Measurements from ENCODE around the gene BAIAP3. TPM values are rescaled to one million over a fixed set of nuclear protein-coding genes. Genes with fewer than 3 reads are reported as not detected.

BAIAP3 gene
- total RNA-seq, 1 experiment from 2014 or later, result 6.8 TPM

DNA sequence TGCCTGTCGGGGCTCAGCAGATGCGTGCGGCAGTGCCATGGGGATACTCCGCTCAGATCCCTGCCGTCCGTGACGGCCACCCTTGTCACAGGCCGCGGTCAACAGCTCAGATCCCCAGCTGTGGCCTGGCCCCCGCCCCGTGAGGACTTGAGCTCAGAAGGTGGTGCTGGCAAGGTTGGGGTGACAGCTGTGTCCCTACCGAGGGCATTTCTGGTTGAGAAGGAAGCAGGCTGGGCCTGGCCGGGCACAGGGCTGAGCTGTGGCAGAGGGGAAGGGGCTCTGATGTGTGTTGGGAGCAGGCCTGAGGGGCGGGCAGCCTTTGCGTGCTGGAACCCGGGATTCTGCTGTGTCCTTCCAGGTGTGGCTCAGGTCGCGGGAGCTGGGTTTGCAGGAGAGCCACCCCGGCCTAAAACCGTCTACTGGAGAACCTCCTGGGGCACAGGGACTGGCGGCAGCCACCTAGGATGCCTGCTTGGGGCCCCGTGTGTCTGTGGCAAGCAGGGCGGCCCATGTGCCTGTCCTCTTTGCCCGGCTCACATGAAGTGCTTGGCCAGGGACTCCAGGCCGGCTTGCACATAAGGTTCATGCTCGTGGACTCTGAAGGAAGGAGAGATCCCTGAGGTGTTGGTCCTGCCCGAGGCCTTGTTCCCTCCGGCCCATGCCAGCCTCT is 18.9 kb upstream of the BAIAP3 start:
- no peaks in the 10 kb centered on the region for H3K27me3 ChIP-seq (ENCODE audit: insufficient read depth, low read length)
- H2BK120ac ChIP-seq (ENCODE audit: low read depth, low read length, poor library complexity, severe bottlenecking), result no peak overlapping the region
- no peak overlapping the region for H2AFZ ChIP-seq (ENCODE audit: low read length)
- no peak overlapping the region for H3K4ac ChIP-seq (ENCODE audit: low read depth, low read length)
- no peak overlapping the region for H2BK20ac ChIP-seq (ENCODE audit: low read depth, low read length, poor library complexity, severe bottlenecking)
- H3K18ac ChIP-seq (ENCODE audit: insufficient read length, low read depth, low read length), result no peak overlapping the region
- Mint-ChIP-seq H3K27me3 (ENCODE audit: low read depth) (no peaks in the 10 kb centered on the region), H3K4me3 (no peak overlapping the region), H3K36me3 (ENCODE audit: insufficient read depth in 1 of 3, low read depth in 3 of 3) (peaks cover 55 to 76% (median 71%) of the 10 kb centered on the region in 3 experiments), H3K4me1 (peaks cover 13 to 20% of the 10 kb centered on the region in 2 experiments), H3K9me3 (peaks cover 4 to 6% of the 10 kb centered on the region in 2 experiments), H3K27ac (no peak overlapping the region)
- no CpG with 5 or more reads among the region's 28 CpGs for WGBS (ENCODE audit: extremely low coverage, insufficient read length, low lambda C conversion rate)
- no peak overlapping the region for H3K23ac ChIP-seq (ENCODE audit: insufficient read length, low read depth, low read length)
- peaks cover 5% of the 10 kb centered on the region for H4K20me1 ChIP-seq (ENCODE audit: control insufficient read depth, insufficient read depth, insufficient read length)
- H3K56ac ChIP-seq (ENCODE audit: insufficient read length, low read depth, low read length), result no peak overlapping the region
- H2AK5ac ChIP-seq (ENCODE audit: insufficient read length, low read length), result no peak overlapping the region
- peaks cover 48% of the 10 kb centered on the region for H3K79me2 ChIP-seq (ENCODE audit: insufficient read depth, low read length)
- no peak overlapping the region for H2BK5ac ChIP-seq (ENCODE audit: insufficient read length, low read length)
- H4K91ac ChIP-seq (ENCODE audit: insufficient read length, low read depth, low read length), result no peak overlapping the region
- peaks cover 10% of the 10 kb centered on the region for H3K23me2 ChIP-seq (ENCODE audit: insufficient read length, low read depth, low read length, poor library complexity, severe bottlenecking)
- H3K27ac ChIP-seq (ENCODE audit: insufficient read length, low read depth, low read length), result no peak overlapping the region
- no peak overlapping the region for H4K5ac ChIP-seq (ENCODE audit: insufficient read length, low read depth, low read length)
- H3K9me3 ChIP-seq (ENCODE audit: control insufficient read depth, low read depth, low read length), result no peaks in the 10 kb centered on the region
- DNase-seq, result no peak
- no peak overlapping the region for H4K8ac ChIP-seq (replicated peaks; ENCODE audit: insufficient read length, low read depth, low read length)
- H3K4me1 ChIP-seq (ENCODE audit: insufficient read depth, low read length), result no peaks in the 10 kb centered on the region; the same call in 1 of the 2 replicates
- H2BK15ac ChIP-seq (ENCODE audit: low read depth, low read length), result no peak overlapping the region
- no peak overlapping the region for H3T11ph ChIP-seq (ENCODE audit: low read length)
- H3K79me1 ChIP-seq (ENCODE audit: insufficient read depth, low read depth, low read length, poor library complexity, severe bottlenecking), result peaks cover 9% of the 10 kb centered on the region
- H3K4me2 ChIP-seq (ENCODE audit: insufficient read depth, insufficient read length, low read length), result no peak overlapping the region
- no peak overlapping the region for H3K9ac ChIP-seq (ENCODE audit: extremely low read depth, insufficient read length, low read length)
- TF ChIP-seq, protein P1, sequence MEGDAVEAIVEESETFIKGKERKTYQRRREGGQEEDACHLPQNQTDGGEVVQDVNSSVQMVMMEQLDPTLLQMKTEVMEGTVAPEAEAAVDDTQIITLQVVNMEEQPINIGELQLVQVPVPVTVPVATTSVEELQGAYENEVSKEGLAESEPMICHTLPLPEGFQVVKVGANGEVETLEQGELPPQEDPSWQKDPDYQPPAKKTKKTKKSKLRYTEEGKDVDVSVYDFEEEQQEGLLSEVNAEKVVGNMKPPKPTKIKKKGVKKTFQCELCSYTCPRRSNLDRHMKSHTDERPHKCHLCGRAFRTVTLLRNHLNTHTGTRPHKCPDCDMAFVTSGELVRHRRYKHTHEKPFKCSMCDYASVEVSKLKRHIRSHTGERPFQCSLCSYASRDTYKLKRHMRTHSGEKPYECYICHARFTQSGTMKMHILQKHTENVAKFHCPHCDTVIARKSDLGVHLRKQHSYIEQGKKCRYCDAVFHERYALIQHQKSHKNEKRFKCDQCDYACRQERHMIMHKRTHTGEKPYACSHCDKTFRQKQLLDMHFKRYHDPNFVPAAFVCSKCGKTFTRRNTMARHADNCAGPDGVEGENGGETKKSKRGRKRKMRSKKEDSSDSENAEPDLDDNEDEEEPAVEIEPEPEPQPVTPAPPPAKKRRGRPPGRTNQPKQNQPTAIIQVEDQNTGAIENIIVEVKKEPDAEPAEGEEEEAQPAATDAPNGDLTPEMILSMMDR (conservative IDR thresholded peaks at IDR 0.05), result no peak
- no peak overlapping the region for H2BK12ac ChIP-seq (ENCODE audit: insufficient read length, low read depth, low read length)
- H3K14ac ChIP-seq (ENCODE audit: insufficient read depth, low read length), result no peak overlapping the region; the same call in 1 of the 2 replicates

Measured in H9 (cell line).